SK-N-SH treated with all-trans-retinoic acid at 6 μM for 48 hours (cell line): Measurements from ENCODE around the gene LITAF.

ENCODE experiments used
- ATAC-seq: fragments of 200-7000 bp; cut with Tn5 transposase; 3 replicates; pipeline ENCODE4 v1.9.1; 2020; ENCODE audit warnings: mild to moderate bottlenecking, moderate library complexity
- ARNTL ChIP-seq: fragments of 450-650 bp; formaldehyde crosslinking; IDR thresholded peaks from 2 replicates; pipeline ENCODE4 v1.5.0; 2020; ENCODE audit warnings: low read depth, mild to moderate bottlenecking, moderate library complexity, borderline replicate concordance
- CREB5 ChIP-seq: fragments of 250-450 bp; sonication (Bioruptor Pico); IDR thresholded peaks from 2 replicates; pipeline ENCODE4 v1.5.1; 2020; ENCODE audit warnings: low read depth, mild to moderate bottlenecking, moderate library complexity
- ESRRG ChIP-seq: fragments of 250-450 bp; sonication (Bioruptor Pico); IDR thresholded peaks from 2 replicates; pipeline ENCODE4 v1.6.1; 2021; ENCODE audit warnings: mild to moderate bottlenecking
- GLIS3 ChIP-seq: fragments of 250-450 bp; sonication (Bioruptor Pico); IDR thresholded peaks from 2 replicates; pipeline ENCODE4 v1.5.0; 2020; ENCODE audit warnings: mild to moderate bottlenecking, moderate library complexity
- ISL1 ChIP-seq: fragments of 250-450 bp; sonication (Bioruptor Pico); IDR thresholded peaks from 2 replicates; pipeline ENCODE4 v2.1.2; 2022; ENCODE audit warnings: mild to moderate bottlenecking, moderate library complexity
- OSR1 ChIP-seq: fragments of 250-450 bp; sonication (Bioruptor Pico); IDR thresholded peaks from 2 replicates; pipeline ENCODE4 v1.8.0; 2022; ENCODE audit warnings: moderate library complexity, mild to moderate bottlenecking, inconsistent platforms
- PATZ1 ChIP-seq: fragments of 250-450 bp; sonication (Bioruptor Pico); IDR thresholded peaks from 2 replicates; pipeline ENCODE4 v1.8.0; 2020; ENCODE audit warnings: mild to moderate bottlenecking, moderate library complexity, borderline replicate concordance
- POU6F1 ChIP-seq: fragments of 250-450 bp; sonication (Bioruptor Pico); IDR thresholded peaks from 2 replicates; pipeline ENCODE4 v1.8.0; 2021; ENCODE audit warnings: low read depth, mild to moderate bottlenecking, moderate library complexity, borderline replicate concordance
- PPARA ChIP-seq: fragments of 250-450 bp; sonication (Bioruptor Pico); IDR thresholded peaks from 2 replicates; pipeline ENCODE4 v1.5.0; 2020; ENCODE audit warnings: mild to moderate bottlenecking, borderline replicate concordance
- RARB ChIP-seq: fragments of 250-450 bp; sonication (Bioruptor Pico); IDR thresholded peaks from 2 replicates; pipeline ENCODE4 v1.8.0; 2021; ENCODE audit warnings: mild to moderate bottlenecking, moderate library complexity
- SNAI2 ChIP-seq: fragments of 250-450 bp; sonication (Bioruptor Pico); IDR thresholded peaks from 2 replicates; pipeline ENCODE4 v1.5.0; 2020; ENCODE audit warnings: mild to moderate bottlenecking, moderate library complexity
- TCF4 ChIP-seq: fragments of 250-450 bp; sonication (Bioruptor Pico); IDR thresholded peaks from 2 replicates; pipeline ENCODE4 v1.8.0; 2021; ENCODE audit warnings: mild to moderate bottlenecking, moderate library complexity, borderline replicate concordance
- TSHZ2 ChIP-seq: fragments of 250-450 bp; sonication (Bioruptor Pico); IDR thresholded peaks from 2 replicates; pipeline ENCODE4 v1.5.0; 2020; ENCODE audit warnings: mild to moderate bottlenecking, moderate library complexity
- ZC3H10 ChIP-seq: fragments of 250-450 bp; sonication (Bioruptor Pico); IDR thresholded peaks from 2 replicates; pipeline ENCODE4 v1.5.1; 2021; ENCODE audit warnings: mild to moderate bottlenecking, moderate library complexity
- ZNF565 ChIP-seq: fragments of 450-650 bp; formaldehyde crosslinking; conservative IDR thresholded peaks from 2 replicates; pipeline ENCODE4 v1.5.0; 2020; ENCODE audit warnings: low read depth, mild to moderate bottlenecking, moderate library complexity
- ZNF70 ChIP-seq: fragments of 450-650 bp; formaldehyde crosslinking; IDR thresholded peaks from 2 replicates; pipeline ENCODE4 v1.5.0; 2020; ENCODE audit warnings: mild to moderate bottlenecking, moderate library complexity
- ZNF8 ChIP-seq: fragments of 450-650 bp; formaldehyde crosslinking; IDR thresholded peaks from 2 replicates; pipeline ENCODE4 v1.5.0; 2020; ENCODE audit warnings: mild to moderate bottlenecking, moderate library complexity

LITAF gene

GRCh38 chr16:11629071-11630030 lies 42.6 kb upstream of the LITAF start:
- ATAC-seq = no peak
- TF ChIP-seq CREB5 (CRISPR knock-in tag) (no peak), ARNTL (no peak), ZNF70 (no peak), PATZ1 (CRISPR knock-in tag) (no peak)

- ATAC-seq = no peak
- TF ChIP-seq ESRRG (CRISPR knock-in tag) (no peak), TCF4 (no peak), ZNF8 (CRISPR knock-in tag) (no peak), OSR1 (CRISPR knock-in tag) (no peak), ZNF565 (CRISPR knock-in tag) (no peak), CREB5 (CRISPR knock-in tag) (no peak), TSHZ2 (CRISPR knock-in tag) (no peak), PATZ1 (CRISPR knock-in tag) (no peak), ZC3H10 (CRISPR knock-in tag) (no peak)
Observed at GRCh38 chr16:11627822-11628457, 41.2 kb upstream of the LITAF start.

GRCh38 chr16:11627292-11627663 lies 40.6 kb upstream of the LITAF start:
- no peak for TF ChIP-seq ISL1 (CRISPR knock-in tag)
- no peak for ATAC-seq

GRCh38 chr16:11626657-11627291 lies 40.1 kb upstream of the LITAF start:
- no peak for ATAC-seq
- TF ChIP-seq TSHZ2 (CRISPR knock-in tag) (no peak), PPARA (no peak), ZNF70 (no peak), CREB5 (CRISPR knock-in tag) (no peak), RARB (CRISPR knock-in tag) (no peak), OSR1 (CRISPR knock-in tag) (no peak), POU6F1 (CRISPR knock-in tag) (no peak), TCF4 (no peak), SNAI2 (no peak), GLIS3 (CRISPR knock-in tag) (no peak), ESRRG (CRISPR knock-in tag) (no peak)
